HG02943 (cell line): ENCODE data around the gene SIX2.

Experiments used
- ATAC-seq: cut with Tn5 transposase; IDR thresholded peaks from one replicate; pipeline ENCODE4 v1.9.1; 2021; ENCODE audit warnings: mild to moderate bottlenecking, low read depth, moderate library complexity; ENCODE audit not compliant: unreplicated experiment

The SIX2 gene

GRCh38 chr2:45024097-45024496 lies 14.8 kb upstream of the SIX2 start:
- no peak for ATAC-seq

- ATAC-seq, result no peak
Observed at GRCh38 chr2:45020439-45020838, 11.2 kb upstream of the SIX2 start.

- ATAC-seq, result no peak
Observed at GRCh38 chr2:45018023-45018422, 8.8 kb upstream of the SIX2 start.

- ATAC-seq, result no peak
Observed at GRCh38 chr2:45014831-45015230, 5.6 kb upstream of the SIX2 start.

- ATAC-seq, result no peak
Observed at GRCh38 chr2:45014016-45014702, 4.9 kb upstream of the SIX2 start.

- no peak for ATAC-seq
Observed at GRCh38 chr2:45013229-45014015, 4.2 kb upstream of the SIX2 start.

- ATAC-seq, result no peak
Observed at GRCh38 chr2:45012733-45013132, 3.5 kb upstream of the SIX2 start.

GRCh38 chr2:45011621-45012602 lies 2.7 kb upstream of the SIX2 start:
- ATAC-seq, result no peak

- ATAC-seq, result no peak
Observed at GRCh38 chr2:45011121-45011520, 1.9 kb upstream of the SIX2 start.

GRCh38 chr2:45010702-45011012 lies 1.4 kb upstream of the SIX2 start:
- no peak for ATAC-seq

GRCh38 chr2:45009928-45010701 lies 863 bp upstream of the SIX2 start:
- no peak for ATAC-seq

GRCh38 chr2:45008296-45009129 lies 739 bp downstream of the SIX2 start:
- no peak for ATAC-seq

- no peak for ATAC-seq
Observed at GRCh38 chr2:45007961-45008295, 1.3 kb downstream of the SIX2 start.

- no peak for ATAC-seq
Observed at GRCh38 chr2:45006942-45007287, 2.3 kb downstream of the SIX2 start.

- no peak for ATAC-seq
Observed at GRCh38 chr2:45006041-45006941, 3.0 kb downstream of the SIX2 start.

GRCh38 chr2:45005261-45006002 lies 3.8 kb downstream of the SIX2 start:
- no peak for ATAC-seq

- ATAC-seq, result no peak
Observed at GRCh38 chr2:45004562-45005191, 4.6 kb downstream of the SIX2 start.
